Retinal pigment epithelial cell (primary cell): Measurements from ENCODE around the gene TBCD.

Experiments used
- DNase-seq: peaks from one replicate; pipeline ENCODE4 v3.0.0-alpha.2; 2010; ENCODE audit warnings: low read depth
- H3K4me3 ChIP-seq: 2 replicates; pipeline ENCODE4 v1.5.1; 2011; ENCODE audit warnings: mild to moderate bottlenecking, low read length, control low read depth, moderate library complexity
- TF ChIP-seq, protein P1 (sequence below): conservative IDR thresholded peaks from 2 replicates; pipeline ENCODE4 v1.5.1; 2011; ENCODE audit warnings: low read depth, low read length, control low read depth, inconsistent platforms

The TBCD gene

GRCh38 chr17:82946081-82946480 lies 194.2 kb downstream of the TBCD start:
- TF ChIP-seq, protein P1, sequence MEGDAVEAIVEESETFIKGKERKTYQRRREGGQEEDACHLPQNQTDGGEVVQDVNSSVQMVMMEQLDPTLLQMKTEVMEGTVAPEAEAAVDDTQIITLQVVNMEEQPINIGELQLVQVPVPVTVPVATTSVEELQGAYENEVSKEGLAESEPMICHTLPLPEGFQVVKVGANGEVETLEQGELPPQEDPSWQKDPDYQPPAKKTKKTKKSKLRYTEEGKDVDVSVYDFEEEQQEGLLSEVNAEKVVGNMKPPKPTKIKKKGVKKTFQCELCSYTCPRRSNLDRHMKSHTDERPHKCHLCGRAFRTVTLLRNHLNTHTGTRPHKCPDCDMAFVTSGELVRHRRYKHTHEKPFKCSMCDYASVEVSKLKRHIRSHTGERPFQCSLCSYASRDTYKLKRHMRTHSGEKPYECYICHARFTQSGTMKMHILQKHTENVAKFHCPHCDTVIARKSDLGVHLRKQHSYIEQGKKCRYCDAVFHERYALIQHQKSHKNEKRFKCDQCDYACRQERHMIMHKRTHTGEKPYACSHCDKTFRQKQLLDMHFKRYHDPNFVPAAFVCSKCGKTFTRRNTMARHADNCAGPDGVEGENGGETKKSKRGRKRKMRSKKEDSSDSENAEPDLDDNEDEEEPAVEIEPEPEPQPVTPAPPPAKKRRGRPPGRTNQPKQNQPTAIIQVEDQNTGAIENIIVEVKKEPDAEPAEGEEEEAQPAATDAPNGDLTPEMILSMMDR = no peak
- H3K4me3 ChIP-seq = no peak overlapping the region
- DNase-seq = no peak

- no peak for DNase-seq
- H3K4me3 ChIP-seq = no peak overlapping the region
- TF ChIP-seq, protein P1 = no peak
These were observed 195.5 kb downstream of the TBCD start for GRCh38 chr17:82947051-82947991.

DNA sequence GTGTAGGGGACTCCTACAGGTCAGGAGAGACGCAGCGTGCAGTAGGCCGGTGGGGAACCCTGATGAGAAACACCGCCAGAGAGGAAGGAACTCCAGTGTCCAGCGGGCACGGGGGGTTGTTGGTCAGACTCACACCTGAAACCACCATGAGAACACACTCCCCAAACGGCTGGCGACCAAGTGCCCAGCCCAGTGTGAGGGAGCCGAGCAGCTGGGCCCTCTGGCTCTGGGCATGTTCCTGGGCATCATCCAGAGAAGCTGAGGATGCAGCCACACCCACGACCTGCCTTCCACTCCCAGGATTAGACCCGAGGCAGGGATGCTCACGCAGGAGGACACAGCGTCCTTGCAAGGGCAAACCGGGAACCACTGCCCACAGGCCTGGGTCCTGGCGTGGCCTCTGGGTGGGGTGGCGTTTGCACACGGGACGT lies 196.2 kb downstream of the TBCD start:
- DNase-seq = no peak
- TF ChIP-seq, protein P1 = no peak
- no peak overlapping the region for H3K4me3 ChIP-seq

GRCh38 chr17:82948957-82949356 lies 197.1 kb downstream of the TBCD start:
- no peak overlapping the region for H3K4me3 ChIP-seq
- DNase-seq = no peak
- TF ChIP-seq, protein P1 = no peak

DNA sequence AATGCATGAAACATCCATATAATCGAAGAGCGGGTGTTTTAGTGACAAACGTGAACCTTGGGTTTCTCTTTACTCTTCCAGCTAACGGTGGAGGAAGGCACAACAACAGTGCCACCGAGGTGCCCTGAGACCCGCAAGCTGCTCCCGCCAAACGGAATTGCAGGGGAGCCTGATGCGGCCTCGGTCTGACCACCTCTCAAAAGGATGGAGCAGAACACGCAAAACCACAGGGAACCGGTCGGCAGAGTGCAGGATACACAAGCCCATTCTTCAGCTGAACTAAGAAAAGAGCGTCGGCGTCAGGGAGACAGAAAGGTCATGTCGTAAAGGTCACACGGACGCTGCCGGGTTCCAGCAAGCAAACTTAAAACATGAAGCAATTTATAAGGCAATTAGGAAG lies 197.5 kb downstream of the TBCD start:
- DNase-seq = no peak
- no peak overlapping the region for H3K4me3 ChIP-seq
- TF ChIP-seq, protein P1 = no peak

- DNase-seq = no peak
- H3K4me3 ChIP-seq = no peak overlapping the region
- TF ChIP-seq, protein P1 = no peak
These were observed 198.1 kb downstream of the TBCD start for GRCh38 chr17:82949984-82950383.
